ENCODE data around the gene ERN1. TPM values are rescaled to one million over a fixed set of nuclear protein-coding genes. Genes with fewer than 3 reads are reported as not detected.

ERN1 gene
- total RNA-seq, 1 experiment from 2014 or later = 27.5 TPM

GRCh38 chr17:64083093-64083492 lies 46.9 kb downstream of the ERN1 start:
- H3K9me3 Mint-ChIP-seq (ENCODE audit: unreplicated experiment) = no peaks in the 10 kb centered on the region
- peaks cover 4% of the 10 kb centered on the region for H3K36me3 Mint-ChIP-seq (ENCODE audit: insufficient read depth, unreplicated experiment)
- H3K36me3 ChIP-seq (ENCODE audit: control insufficient read depth, insufficient read depth, low read length) = no peaks in the 10 kb centered on the region
- H3K9me3 ChIP-seq = no peaks in the 10 kb centered on the region
- no peak overlapping the region for H3K27ac Mint-ChIP-seq (ENCODE audit: unreplicated experiment)
- peaks cover 53% of the 10 kb centered on the region for H3K4me1 ChIP-seq
- intact Hi-C loops (cut with micrococcal nuclease; ENCODE audit: unreplicated experiment) = no loop called here
- no peaks in the 10 kb centered on the region for H3K27me3 ChIP-seq (replicated peaks; ENCODE audit: control insufficient read depth, insufficient read depth, low read length)
- no peak for TF ChIP-seq CTCF (IDR thresholded peaks at IDR 0.05; ENCODE audit: insufficient read depth in 1 of 2, low read depth in 1 of 2, low read length in 1 of 2, severe bottlenecking in 1 of 2, unreplicated experiment in 1 of 2)
- BruUV-seq (replicated peaks) = no TSS peak
- ChIA-PET CTCF (interaction anchor here (0.5 to 4.3 kb wide), 3 partner anchors 19 to 50 kb away, joined by 3 to 24 read pairs (median 8); partner anchors contain the start of gene ERN1), POLR2A (interaction anchor here (0.7 to 1.9 kb wide), 5 partner anchors 20 to 99 kb away, joined by 3 to 11 read pairs (median 4); partner anchors contain the start of gene ERN1)
- H3K27me3 Mint-ChIP-seq (ENCODE audit: insufficient read depth, unreplicated experiment) = no peaks in the 10 kb centered on the region
- DNase-seq = no peak
- peaks cover 35% of the 10 kb centered on the region for H3K4me1 Mint-ChIP-seq (ENCODE audit: low read depth, unreplicated experiment)
- H3K4me3 ChIP-seq (ENCODE audit: low read depth, low read length) = no peak overlapping the region
- H3K4me3 Mint-ChIP-seq (ENCODE audit: unreplicated experiment) = peak overlapping the region; percentile 57

- POLR2A ChIA-PET = interaction anchor here (0.6 to 1.9 kb wide), 5 partner anchors 19 to 68 kb away, joined by 3 to 11 read pairs (median 5); partner anchors contain the start of gene ERN1
- Mint-ChIP-seq H3K27me3 (ENCODE audit: insufficient read depth, unreplicated experiment) (no peaks in the 10 kb centered on the region), H3K4me1 (ENCODE audit: low read depth, unreplicated experiment) (peaks cover 28% of the 10 kb centered on the region), H3K4me3 (ENCODE audit: unreplicated experiment) (peak overlapping the region; percentile 57), H3K36me3 (ENCODE audit: insufficient read depth, unreplicated experiment) (peaks cover 14% of the 10 kb centered on the region), H3K9me3 (ENCODE audit: unreplicated experiment) (no peaks in the 10 kb centered on the region), H3K27ac (ENCODE audit: unreplicated experiment) (no peak overlapping the region)
- Histone ChIP-seq H3K27me3 (replicated peaks; ENCODE audit: control insufficient read depth, insufficient read depth, low read length) (no peaks in the 10 kb centered on the region), H3K4me1 (peaks cover 46% of the 10 kb centered on the region), H3K9me3 (no peaks in the 10 kb centered on the region), H3K36me3 (ENCODE audit: control insufficient read depth, insufficient read depth, low read length) (no peaks in the 10 kb centered on the region), H3K4me3 (ENCODE audit: low read depth, low read length) (no peak overlapping the region)
- CTCF ChIA-PET = interaction anchor here (0.5 to 4.3 kb wide), 4 partner anchors 18 to 51 kb away, joined by 3 to 24 read pairs (median 6); partner anchors contain the start of gene ERN1
- BruUV-seq (replicated peaks) = TSS peak; percentile 33
- DNase-seq = peak in 1 of 2 experiments; percentile 78
- TF ChIP-seq CTCF (IDR thresholded peaks at IDR 0.05; ENCODE audit: insufficient read depth in 1 of 2, low read depth in 1 of 2, low read length in 1 of 2, severe bottlenecking in 1 of 2, unreplicated experiment in 1 of 2) = peak in 1 of 2 experiments; percentile 15
- intact Hi-C loops (cut with micrococcal nuclease; ENCODE audit: unreplicated experiment) = loop anchor here (1.0 kb wide), 1 partner anchor 48 kb away; the partner anchor contains the start of gene ERN1
Measured at GRCh38 chr17:64081802-64082799, 47.8 kb downstream of the ERN1 start.

- Histone ChIP-seq H3K27me3 (replicated peaks; ENCODE audit: control insufficient read depth, insufficient read depth, low read length) (no peaks in the 10 kb centered on the region), H3K4me3 (ENCODE audit: low read depth, low read length) (no peak overlapping the region), H3K36me3 (ENCODE audit: control insufficient read depth, insufficient read depth, low read length) (peaks cover 1% of the 10 kb centered on the region), H3K4me1 (peaks cover 37% of the 10 kb centered on the region), H3K9me3 (no peaks in the 10 kb centered on the region)
- no peak for TF ChIP-seq CTCF (IDR thresholded peaks at IDR 0.05; ENCODE audit: insufficient read depth in 1 of 2, low read depth in 1 of 2, low read length in 1 of 2, severe bottlenecking in 1 of 2, unreplicated experiment in 1 of 2)
- no peak overlapping the region for H3K4me3 Mint-ChIP-seq (ENCODE audit: unreplicated experiment)
- DNase-seq = no peak
- H3K27me3 Mint-ChIP-seq (ENCODE audit: insufficient read depth, unreplicated experiment) = no peaks in the 10 kb centered on the region
- BruUV-seq (replicated peaks) = no TSS peak
- H3K36me3 Mint-ChIP-seq (ENCODE audit: insufficient read depth, unreplicated experiment) = peaks cover 21% of the 10 kb centered on the region
- H3K9me3 Mint-ChIP-seq (ENCODE audit: unreplicated experiment) = no peaks in the 10 kb centered on the region
- peaks cover 25% of the 10 kb centered on the region for H3K4me1 Mint-ChIP-seq (ENCODE audit: low read depth, unreplicated experiment)
- H3K27ac Mint-ChIP-seq (ENCODE audit: unreplicated experiment) = peak overlapping the region; percentile 24
- ChIA-PET POLR2A (interaction anchor here (0.8 kb wide), 1 partner anchor 65 kb away, joined by 4 read pairs; no protein-coding TSS in a partner anchor), CTCF (interaction anchor here (0.6 kb wide), 1 partner anchor 49 kb away, joined by 8 read pairs; no protein-coding TSS in a partner anchor)
- intact Hi-C loops (cut with micrococcal nuclease; ENCODE audit: unreplicated experiment) = no loop called here
Measured at GRCh38 chr17:64080174-64080618, 49.7 kb downstream of the ERN1 start.

Data from Caco-2 (cell line).